Measurements from ENCODE around the gene DHRS12.

Gene DHRS12

DNA sequence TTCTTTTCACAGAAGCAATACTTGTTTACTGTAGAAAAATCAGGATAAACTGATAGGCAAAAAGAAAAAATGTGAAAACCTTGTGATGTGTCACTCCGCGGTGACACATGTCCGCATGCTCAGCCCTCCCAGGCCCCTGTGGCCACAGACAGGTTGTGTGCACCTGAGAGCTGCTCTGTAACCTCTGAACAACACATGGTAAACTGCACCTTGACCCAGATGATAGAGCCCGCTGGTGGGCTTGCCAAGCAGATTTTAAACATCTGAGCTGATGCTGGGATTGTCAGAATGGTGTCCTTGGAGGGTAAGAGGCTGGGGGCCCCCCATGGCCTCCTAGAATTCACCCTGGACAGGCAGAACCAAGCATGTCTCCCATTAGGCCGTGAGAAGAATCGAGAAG lies 33.8 kb downstream of the DHRS12 start:
- TF ChIP-seq CTCF (conservative IDR thresholded peaks at IDR 0.05; ENCODE audit: low read depth, low read length) = no peak
- H3K4me3 ChIP-seq (ENCODE audit: low read depth, low read length) = no peak overlapping the region
- no peak for DNase-seq (ENCODE audit: low read depth)

GRCh38 chr13:51769455-51770127 lies 34.4 kb downstream of the DHRS12 start:
- peak; percentile 26 for DNase-seq (ENCODE audit: low read depth)
- TF ChIP-seq CTCF (conservative IDR thresholded peaks at IDR 0.05; ENCODE audit: low read depth, low read length) = no peak
- no peak overlapping the region for H3K4me3 ChIP-seq (ENCODE audit: low read depth, low read length)

DNA sequence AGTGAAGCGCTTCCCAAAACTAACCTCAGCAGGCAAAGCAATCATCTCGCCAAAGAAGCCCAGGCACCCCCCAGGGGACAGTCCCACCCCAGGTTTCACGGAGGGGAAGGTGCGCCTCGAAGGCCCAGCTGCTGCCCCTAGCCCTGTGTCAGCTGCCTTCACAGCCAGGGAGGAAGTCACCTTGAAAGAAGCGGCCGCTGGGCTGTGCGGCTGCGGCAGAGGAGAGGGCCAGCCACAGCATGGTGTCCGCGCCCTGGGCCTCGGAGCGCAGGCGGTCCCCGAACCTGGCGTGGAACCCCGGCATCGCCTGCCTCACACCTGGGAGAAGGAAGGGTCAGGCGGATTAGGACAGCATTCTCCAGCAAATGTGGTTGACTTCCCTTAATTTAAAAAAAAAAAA lies 35.0 kb downstream of the DHRS12 start:
- no peak for TF ChIP-seq CTCF (conservative IDR thresholded peaks at IDR 0.05; ENCODE audit: low read depth, low read length)
- no peak for DNase-seq (ENCODE audit: low read depth)
- no peak overlapping the region for H3K4me3 ChIP-seq (ENCODE audit: low read depth, low read length)

- no peak for DNase-seq (ENCODE audit: low read depth)
- no peak overlapping the region for H3K4me3 ChIP-seq (ENCODE audit: low read depth, low read length)
- peak; percentile 39 for TF ChIP-seq CTCF (conservative IDR thresholded peaks at IDR 0.05; ENCODE audit: low read depth, low read length)
Observed at GRCh38 chr13:51768378-51768921, 35.5 kb downstream of the DHRS12 start.

DNA sequence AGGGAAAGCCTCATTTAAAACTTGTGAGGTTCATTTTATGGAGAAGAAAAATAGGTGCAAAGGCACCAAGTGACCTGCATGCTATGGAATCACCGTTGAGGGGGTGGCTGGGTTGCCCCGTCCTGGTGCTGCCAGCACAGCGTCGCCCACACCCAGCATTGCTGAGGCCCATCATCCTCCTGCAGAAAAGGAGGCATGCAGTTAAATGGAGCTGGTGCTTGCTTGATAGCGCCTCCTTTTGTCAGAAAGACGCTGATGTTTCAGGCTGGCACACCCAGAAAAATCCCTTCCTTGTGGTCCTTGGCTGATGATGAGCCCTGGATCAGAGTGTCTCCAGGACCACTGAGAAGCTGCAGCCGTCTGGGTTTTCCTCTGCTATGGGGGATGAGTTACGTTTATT lies 36.9 kb downstream of the DHRS12 start:
- no peak for DNase-seq (ENCODE audit: low read depth)
- TF ChIP-seq CTCF (conservative IDR thresholded peaks at IDR 0.05; ENCODE audit: low read depth, low read length) = peak; percentile 34
- H3K4me3 ChIP-seq (ENCODE audit: low read depth, low read length) = no peak overlapping the region

GRCh38 chr13:51765142-51765515 lies 38.8 kb downstream of the DHRS12 start:
- H3K4me3 ChIP-seq (ENCODE audit: low read depth, low read length) = no peak overlapping the region
- TF ChIP-seq CTCF (conservative IDR thresholded peaks at IDR 0.05; ENCODE audit: low read depth, low read length) = no peak

More at GRCh38 chr13:51765142-51765515, 38.8 kb downstream of the DHRS12 start:
- DNase-seq (ENCODE audit: low read depth) = no peak

Measured in choroid plexus epithelial cell (primary cell).